Measurements from ENCODE around the gene MPV17L2.

The MPV17L2 gene

DNA sequence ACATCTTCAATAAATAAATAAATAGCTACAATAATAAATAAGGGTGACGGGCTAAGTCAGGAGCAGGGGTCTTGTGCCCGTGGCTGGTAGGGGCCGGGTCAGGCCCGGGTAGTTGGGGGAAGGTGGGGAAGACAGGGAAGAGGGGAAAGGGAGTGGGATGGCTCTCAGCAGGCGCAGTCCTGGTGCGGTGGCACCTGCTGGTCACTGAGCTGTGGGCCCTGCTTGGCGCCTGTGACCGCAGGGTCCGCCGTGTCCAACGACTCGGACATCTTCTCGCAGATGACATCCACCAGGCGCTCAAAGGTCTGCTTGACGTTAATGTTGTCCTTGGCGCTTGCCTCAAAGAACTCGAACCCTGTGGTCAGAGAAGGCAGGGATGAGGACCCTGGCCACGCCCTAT, 4.3 kb downstream of the MPV17L2 start:
- WGBS (ENCODE audit: extremely low coverage, insufficient coverage, low lambda C conversion rate), result no CpG with 5 or more reads among the region's 18 CpGs
- Histone ChIP-seq H2BK120ac (ENCODE audit: low read depth, low read length) (no peak overlapping the region), H4K5ac (ENCODE audit: low read length) (no peak overlapping the region), H3K79me1 (ENCODE audit: low read length) (peaks cover 7% of the 10 kb centered on the region), H3K27ac (ENCODE audit: low read depth, low read length) (no peak overlapping the region), H3K4me2 (ENCODE audit: low read length) (no peak overlapping the region), H3K23ac (ENCODE audit: low read length) (no peak overlapping the region), H3K79me2 (ENCODE audit: control insufficient read depth, insufficient read depth, low read length) (peaks cover 2% of the 10 kb centered on the region), H3K56ac (ENCODE audit: low read length) (no peak overlapping the region), H3K4me3 (ENCODE audit: low read length) (no peak overlapping the region), H2AK5ac (ENCODE audit: low read length) (no peak overlapping the region), H3K36me3 (ENCODE audit: control insufficient read depth, insufficient read depth, low read length) (peaks cover 4% of the 10 kb centered on the region), H3K9ac (ENCODE audit: low read length) (no peak overlapping the region), H2BK15ac (replicated peaks; ENCODE audit: low read depth) (no peak overlapping the region), H3K18ac (ENCODE audit: low read length) (no peak overlapping the region), H2BK5ac (ENCODE audit: low read length) (no peak overlapping the region), H3K27me3 (ENCODE audit: insufficient read depth, low read length, poor library complexity) (no peaks in the 10 kb centered on the region), H4K8ac (ENCODE audit: low read depth, low read length) (no peak overlapping the region), H3K4ac (ENCODE audit: low read depth, low read length) (no peak overlapping the region), H3K4me1 (ENCODE audit: control insufficient read depth, low read depth, low read length) (peaks cover 5% of the 10 kb centered on the region)
- DNase-seq, result no peak

GRCh38 chr19:18197941-18198340, 4.9 kb downstream of the MPV17L2 start:
- Histone ChIP-seq H3K79me2 (ENCODE audit: control insufficient read depth, insufficient read depth, low read length) (peaks cover 2% of the 10 kb centered on the region), H3K56ac (ENCODE audit: low read length) (no peak overlapping the region), H2AK5ac (ENCODE audit: low read length) (no peak overlapping the region), H3K23ac (ENCODE audit: low read length) (no peak overlapping the region), H3K27me3 (ENCODE audit: insufficient read depth, low read length, poor library complexity) (no peaks in the 10 kb centered on the region), H2BK120ac (ENCODE audit: low read depth, low read length) (no peak overlapping the region), H3K18ac (ENCODE audit: low read length) (no peak overlapping the region), H3K4me2 (ENCODE audit: low read length) (no peak overlapping the region), H2BK15ac (replicated peaks; ENCODE audit: low read depth) (no peak overlapping the region), H3K36me3 (ENCODE audit: control insufficient read depth, insufficient read depth, low read length) (peaks cover 4% of the 10 kb centered on the region), H3K4me3 (ENCODE audit: low read length) (no peak overlapping the region), H3K27ac (ENCODE audit: low read depth, low read length) (no peak overlapping the region), H4K5ac (ENCODE audit: low read length) (no peak overlapping the region), H3K4me1 (ENCODE audit: control insufficient read depth, low read depth, low read length) (peaks cover 5% of the 10 kb centered on the region), H3K9ac (ENCODE audit: low read length) (no peak overlapping the region), H2BK5ac (ENCODE audit: low read length) (no peak overlapping the region), H3K79me1 (ENCODE audit: low read length) (peaks cover 7% of the 10 kb centered on the region), H4K8ac (ENCODE audit: low read depth, low read length) (no peak overlapping the region), H3K4ac (ENCODE audit: low read depth, low read length) (no peak overlapping the region)
- no peak for DNase-seq
- no CpG with 5 or more reads among the region's 6 CpGs for WGBS (ENCODE audit: extremely low coverage, insufficient coverage, low lambda C conversion rate)

- Histone ChIP-seq H3K56ac (ENCODE audit: low read length) (no peak overlapping the region), H3K27me3 (ENCODE audit: insufficient read depth, low read length, poor library complexity) (no peaks in the 10 kb centered on the region), H3K79me1 (ENCODE audit: low read length) (peaks cover 7% of the 10 kb centered on the region), H3K36me3 (ENCODE audit: control insufficient read depth, insufficient read depth, low read length) (peaks cover 4% of the 10 kb centered on the region), H3K23ac (ENCODE audit: low read length) (no peak overlapping the region), H2BK15ac (replicated peaks; ENCODE audit: low read depth) (no peak overlapping the region), H4K5ac (ENCODE audit: low read length) (no peak overlapping the region), H3K79me2 (ENCODE audit: control insufficient read depth, insufficient read depth, low read length) (peaks cover 2% of the 10 kb centered on the region), H2AK5ac (ENCODE audit: low read length) (no peak overlapping the region), H2BK5ac (ENCODE audit: low read length) (no peak overlapping the region), H2BK120ac (ENCODE audit: low read depth, low read length) (no peak overlapping the region), H3K18ac (ENCODE audit: low read length) (no peak overlapping the region), H3K4me2 (ENCODE audit: low read length) (no peak overlapping the region), H3K4me1 (ENCODE audit: control insufficient read depth, low read depth, low read length) (peaks cover 8% of the 10 kb centered on the region), H3K9ac (ENCODE audit: low read length) (no peak overlapping the region), H4K8ac (ENCODE audit: low read depth, low read length) (no peak overlapping the region), H3K4me3 (ENCODE audit: low read length) (no peak overlapping the region), H3K27ac (ENCODE audit: low read depth, low read length) (no peak overlapping the region), H3K4ac (ENCODE audit: low read depth, low read length) (no peak overlapping the region)
- no CpG with 5 or more reads among the region's 6 CpGs for WGBS (ENCODE audit: extremely low coverage, insufficient coverage, low lambda C conversion rate)
- DNase-seq, result no peak
Observed at GRCh38 chr19:18198374-18198773, 5.4 kb downstream of the MPV17L2 start.

DNA sequence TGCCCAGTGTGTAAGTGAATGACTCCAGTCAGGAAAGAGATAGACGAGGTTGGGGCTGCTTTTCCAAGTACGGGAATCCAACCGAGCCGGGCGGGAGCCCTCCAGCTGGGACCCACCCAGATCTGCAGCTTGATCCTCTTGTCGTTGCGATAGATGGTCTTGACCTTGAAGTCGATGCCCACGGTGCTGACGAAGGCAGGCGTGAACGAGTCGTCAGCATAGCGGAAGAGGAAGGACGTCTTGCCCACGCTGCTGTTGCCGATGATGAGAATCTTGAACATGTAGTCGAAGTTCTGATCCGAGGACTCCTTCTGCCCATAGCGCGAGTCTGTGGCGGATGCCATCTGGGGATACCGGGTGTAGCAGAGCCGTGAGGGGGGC, 9.4 kb downstream of the MPV17L2 start:
- WGBS (ENCODE audit: extremely low coverage, insufficient coverage, low lambda C conversion rate), result no CpG with 5 or more reads among the region's 24 CpGs
- Histone ChIP-seq H3K4me3 (ENCODE audit: low read length) (no peak overlapping the region), H3K79me2 (ENCODE audit: control insufficient read depth, insufficient read depth, low read length) (no peaks in the 10 kb centered on the region), H3K4me1 (ENCODE audit: control insufficient read depth, low read depth, low read length) (peaks cover 3% of the 10 kb centered on the region), H3K27me3 (ENCODE audit: insufficient read depth, low read length, poor library complexity) (no peaks in the 10 kb centered on the region), H3K4me2 (ENCODE audit: low read length) (no peak overlapping the region), H3K56ac (ENCODE audit: low read length) (no peak overlapping the region), H3K18ac (ENCODE audit: low read length) (no peak overlapping the region), H2BK15ac (replicated peaks; ENCODE audit: low read depth) (no peak overlapping the region), H4K8ac (ENCODE audit: low read depth, low read length) (no peak overlapping the region), H3K23ac (ENCODE audit: low read length) (no peak overlapping the region), H3K9ac (ENCODE audit: low read length) (no peak overlapping the region), H3K79me1 (ENCODE audit: low read length) (no peaks in the 10 kb centered on the region), H3K4ac (ENCODE audit: low read depth, low read length) (no peak overlapping the region), H3K36me3 (ENCODE audit: control insufficient read depth, insufficient read depth, low read length) (no peaks in the 10 kb centered on the region), H4K5ac (ENCODE audit: low read length) (no peak overlapping the region), H2BK120ac (ENCODE audit: low read depth, low read length) (no peak overlapping the region), H2AK5ac (ENCODE audit: low read length) (no peak overlapping the region), H2BK5ac (ENCODE audit: low read length) (no peak overlapping the region), H3K27ac (ENCODE audit: low read depth, low read length) (no peak overlapping the region)
- no peak for DNase-seq

DNA sequence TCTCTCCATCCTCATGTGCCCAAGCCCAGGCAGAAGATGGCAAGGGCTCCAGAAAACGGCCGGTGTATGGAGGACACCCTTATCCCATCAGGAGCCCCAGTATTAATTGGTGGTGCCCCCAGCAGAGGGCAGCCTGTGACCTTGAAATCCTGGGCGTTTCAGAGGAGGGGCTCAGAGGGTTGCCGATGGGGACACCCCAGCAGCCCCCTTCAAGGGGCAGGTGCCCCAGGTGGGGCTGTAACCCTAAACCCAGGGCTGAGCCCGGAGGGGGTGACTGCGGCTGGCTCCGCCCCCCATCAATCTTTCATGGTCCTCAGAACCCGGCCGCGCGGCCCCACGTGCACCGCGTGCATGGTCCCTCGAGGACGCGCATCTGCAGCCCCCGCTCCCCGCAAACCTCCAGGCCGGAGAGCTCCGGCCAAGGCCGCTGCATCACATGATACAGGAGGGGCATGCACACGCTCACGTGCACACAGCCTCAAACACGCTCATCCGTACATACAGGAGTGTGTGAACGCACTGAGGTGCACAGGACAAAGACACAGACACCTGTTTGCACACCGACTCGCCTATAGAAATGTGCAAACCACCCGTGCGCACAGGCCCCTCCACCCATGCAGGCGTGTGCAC, 9.9 kb downstream of the MPV17L2 start:
- Histone ChIP-seq H3K18ac (ENCODE audit: low read length) (no peak overlapping the region), H3K79me2 (ENCODE audit: control insufficient read depth, insufficient read depth, low read length) (no peaks in the 10 kb centered on the region), H3K56ac (ENCODE audit: low read length) (peak overlapping the region; percentile 29), H3K4me1 (ENCODE audit: control insufficient read depth, low read depth, low read length) (peaks cover 3% of the 10 kb centered on the region), H3K27ac (ENCODE audit: low read depth, low read length) (no peak overlapping the region), H4K5ac (ENCODE audit: low read length) (no peak overlapping the region), H4K8ac (ENCODE audit: low read depth, low read length) (no peak overlapping the region), H3K36me3 (ENCODE audit: control insufficient read depth, insufficient read depth, low read length) (no peaks in the 10 kb centered on the region), H2AK5ac (ENCODE audit: low read length) (no peak overlapping the region), H3K4me2 (ENCODE audit: low read length) (peak overlapping the region; percentile 81), H3K4me3 (ENCODE audit: low read length) (no peak overlapping the region), H3K79me1 (ENCODE audit: low read length) (no peaks in the 10 kb centered on the region), H3K4ac (ENCODE audit: low read depth, low read length) (no peak overlapping the region), H2BK5ac (ENCODE audit: low read length) (no peak overlapping the region), H3K27me3 (ENCODE audit: insufficient read depth, low read length, poor library complexity) (no peaks in the 10 kb centered on the region), H2BK15ac (replicated peaks; ENCODE audit: low read depth) (no peak overlapping the region), H3K9ac (ENCODE audit: low read length) (peak overlapping the region; percentile 64), H2BK120ac (ENCODE audit: low read depth, low read length) (no peak overlapping the region), H3K23ac (ENCODE audit: low read length) (no peak overlapping the region)
- WGBS (ENCODE audit: extremely low coverage, insufficient coverage, low lambda C conversion rate), result no CpG with 5 or more reads among the region's 32 CpGs
- DNase-seq, result no peak

DNA sequence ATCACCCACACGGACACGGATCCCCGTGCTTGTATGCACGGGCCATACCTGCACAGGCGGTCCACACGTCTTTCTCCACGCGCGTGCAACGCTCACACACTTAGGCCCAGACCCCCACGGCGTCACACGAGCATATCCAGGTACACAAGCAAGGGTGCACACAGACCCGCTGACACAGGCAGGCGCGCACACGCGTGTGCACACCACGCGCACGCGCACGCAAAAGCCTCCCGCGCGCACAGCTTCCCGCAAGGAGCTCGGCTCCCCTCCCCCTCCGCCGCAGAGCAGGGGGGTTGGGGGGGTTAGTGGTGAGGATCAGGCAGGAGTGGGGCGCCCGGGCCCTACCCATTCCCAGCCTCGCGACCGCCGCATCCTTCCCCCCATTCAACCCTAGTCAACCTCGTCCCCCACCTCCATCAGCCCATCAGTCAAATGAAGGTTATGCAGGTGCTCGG, 10.4 kb downstream of the MPV17L2 start:
- Histone ChIP-seq H3K27me3 (ENCODE audit: insufficient read depth, low read length, poor library complexity) (no peaks in the 10 kb centered on the region), H4K8ac (ENCODE audit: low read depth, low read length) (no peak overlapping the region), H3K9ac (ENCODE audit: low read length) (peak overlapping the region; percentile 64), H3K56ac (ENCODE audit: low read length) (peak overlapping the region; percentile 29), H4K5ac (ENCODE audit: low read length) (no peak overlapping the region), H2BK15ac (replicated peaks; ENCODE audit: low read depth) (no peak overlapping the region), H3K18ac (ENCODE audit: low read length) (no peak overlapping the region), H3K4me3 (ENCODE audit: low read length) (peak overlapping the region; percentile 45), H3K4ac (ENCODE audit: low read depth, low read length) (no peak overlapping the region), H3K27ac (ENCODE audit: low read depth, low read length) (no peak overlapping the region), H3K4me1 (ENCODE audit: control insufficient read depth, low read depth, low read length) (peaks cover 3% of the 10 kb centered on the region), H2BK5ac (ENCODE audit: low read length) (no peak overlapping the region), H3K4me2 (ENCODE audit: low read length) (peak overlapping the region; percentile 81), H3K36me3 (ENCODE audit: control insufficient read depth, insufficient read depth, low read length) (no peaks in the 10 kb centered on the region), H2BK120ac (ENCODE audit: low read depth, low read length) (no peak overlapping the region), H2AK5ac (ENCODE audit: low read length) (no peak overlapping the region), H3K79me2 (ENCODE audit: control insufficient read depth, insufficient read depth, low read length) (no peaks in the 10 kb centered on the region), H3K79me1 (ENCODE audit: low read length) (no peaks in the 10 kb centered on the region), H3K23ac (ENCODE audit: low read length) (no peak overlapping the region)
- DNase-seq, result no peak
- no CpG with 5 or more reads among the region's 38 CpGs for WGBS (ENCODE audit: extremely low coverage, insufficient coverage, low lambda C conversion rate)

All from mesendoderm (in vitro differentiated cells).